Lung (tissue), 12 donors: ENCODE results near the gene RXRA. TPM values are rescaled to one million over a fixed set of nuclear protein-coding genes. Genes with fewer than 3 reads are reported as not detected.

Experiments used
- ATAC-seq: fragments of 200-7000 bp; cut with Tn5 transposase; one replicate; pipeline ENCODE4 v1.9.1; 2020; ENCODE audit warnings: moderate number of reproducible peaks; ENCODE audit not compliant: insufficient read depth, low FRiP score
- DNase-seq, 3 donors: peaks; one replicate each; pipeline ENCODE4 v3.0.0-alpha.2; 2013 to 2017
- H3K27ac ChIP-seq, 2 donors: one replicate each; pipeline ENCODE4 v1.5.1; 2013; ENCODE audit warnings: mild to moderate bottlenecking in 2 of 2, moderate library complexity in 2 of 2, control low read depth in 1 of 2, inconsistent platforms in 1 of 2, low read depth in 1 of 2, low read length in 1 of 2
- H3K27me3 ChIP-seq, 3 donors: one replicate each; pipeline ENCODE4 v1.5.1; 2013; ENCODE audit warnings: low read length in 2 of 3; ENCODE audit not compliant: control insufficient read depth in 3 of 3, insufficient read depth in 3 of 3
- H3K36me3 ChIP-seq, 4 donors: one replicate each; pipeline ENCODE4 v1.5.1; 2013; ENCODE audit warnings: low read length in 4 of 4, mild to moderate bottlenecking in 1 of 4, moderate library complexity in 1 of 4; ENCODE audit not compliant: control insufficient read depth in 4 of 4, insufficient read depth in 4 of 4
- H3K4me1 ChIP-seq, 5 donors: one replicate each; pipeline ENCODE4 v1.5.1; 2013; ENCODE audit warnings: low read length in 5 of 5, mild to moderate bottlenecking in 2 of 5, moderate library complexity in 1 of 5; ENCODE audit not compliant: control insufficient read depth in 5 of 5, insufficient read depth in 5 of 5
- H3K4me3 ChIP-seq: one replicate; pipeline ENCODE4 v1.5.1; 2013; ENCODE audit warnings: mild to moderate bottlenecking, control low read depth, moderate library complexity
- H3K9ac ChIP-seq, 2 donors: one replicate each; pipeline ENCODE4 v1.5.1; 2013; ENCODE audit warnings: low read length in 2 of 2, control low read depth in 1 of 2; ENCODE audit not compliant: insufficient read depth in 1 of 2
- H3K9me3 ChIP-seq, 4 donors: one replicate each; pipeline ENCODE4 v1.5.1; 2013; ENCODE audit warnings: low read length in 3 of 4, mild to moderate bottlenecking in 1 of 4, moderate library complexity in 1 of 4; ENCODE audit not compliant: control insufficient read depth in 4 of 4, insufficient read depth in 3 of 4
- WGBS, 2 donors: extraction: QIAGEN DNeasy Blood & Tissue Kit; methylation state at CpG; one replicate each; pipeline ENCODE4 v1.1.7; 2013; 5-methylcytosine and 5-hydroxymethylcytosine counted together
- polyA plus RNA-seq, 2 donors: library from polyadenylated mRNA; stranded (reverse); fragments of 200-250 nt; gene quantifications; one replicate each; pipeline ENCODE4 v1.2.1, GENCODE V29; 2013
- total RNA-seq, 2 donors: library from RNA; depleted of rRNA in 1 of 2; stranded (reverse); fragments of >200 nt in 1 of 2; gene quantifications; one replicate each; pipeline ENCODE4 v1.2.1, GENCODE V29; 2014 to 2021
- TF ChIP-seq, protein P1 (sequence below): IDR thresholded peaks from 2 replicates; pipeline ENCODE4 v1.5.1; 2012; ENCODE audit warnings: mild to moderate bottlenecking; ENCODE audit errors: control extremely low read depth, extremely low read depth
- donor health status: control.
- donor health status: control.
- donor health status: Bipolar disorder and iron deficiency.
- donor health status: healthy.
- donor health status: DM: yes; HTN: yes; CAD: no.

Gene RXRA
- total and polyA plus RNA-seq, 4 donors = 24.2 to 85.2 (median 52.2) TPM

- TF ChIP-seq, protein P1, sequence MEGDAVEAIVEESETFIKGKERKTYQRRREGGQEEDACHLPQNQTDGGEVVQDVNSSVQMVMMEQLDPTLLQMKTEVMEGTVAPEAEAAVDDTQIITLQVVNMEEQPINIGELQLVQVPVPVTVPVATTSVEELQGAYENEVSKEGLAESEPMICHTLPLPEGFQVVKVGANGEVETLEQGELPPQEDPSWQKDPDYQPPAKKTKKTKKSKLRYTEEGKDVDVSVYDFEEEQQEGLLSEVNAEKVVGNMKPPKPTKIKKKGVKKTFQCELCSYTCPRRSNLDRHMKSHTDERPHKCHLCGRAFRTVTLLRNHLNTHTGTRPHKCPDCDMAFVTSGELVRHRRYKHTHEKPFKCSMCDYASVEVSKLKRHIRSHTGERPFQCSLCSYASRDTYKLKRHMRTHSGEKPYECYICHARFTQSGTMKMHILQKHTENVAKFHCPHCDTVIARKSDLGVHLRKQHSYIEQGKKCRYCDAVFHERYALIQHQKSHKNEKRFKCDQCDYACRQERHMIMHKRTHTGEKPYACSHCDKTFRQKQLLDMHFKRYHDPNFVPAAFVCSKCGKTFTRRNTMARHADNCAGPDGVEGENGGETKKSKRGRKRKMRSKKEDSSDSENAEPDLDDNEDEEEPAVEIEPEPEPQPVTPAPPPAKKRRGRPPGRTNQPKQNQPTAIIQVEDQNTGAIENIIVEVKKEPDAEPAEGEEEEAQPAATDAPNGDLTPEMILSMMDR = no peak
- H3K4me1 ChIP-seq = peaks cover 11 to 62% (median 21%) of the 10 kb centered on the region in 5 donors
- H3K36me3 ChIP-seq = no peaks in the 10 kb centered on the region
- H3K9me3 ChIP-seq = no peaks in the 10 kb centered on the region
- WGBS, 2 donors = 91 to 92% methylated on average over 15 of the region's 15 CpGs
- DNase-seq (no peak), ATAC-seq (no peak)
- H3K9ac ChIP-seq = no peak overlapping the region
- peak overlapping the region in 1 of 2 donors; percentile 19 for H3K27ac ChIP-seq
- H3K27me3 ChIP-seq = no peaks in the 10 kb centered on the region
- no peak overlapping the region for H3K4me3 ChIP-seq
These were observed 43.9 kb downstream of the RXRA start for GRCh38 chr9:134370213-134370492.

GRCh38 chr9:134370638-134371037 lies 44.4 kb downstream of the RXRA start:
- TF ChIP-seq, protein P1 = no peak
- H3K4me1 ChIP-seq = peaks cover 9 to 65% (median 26%) of the 10 kb centered on the region in 5 donors
- no peak for DNase-seq
- no peaks in the 10 kb centered on the region for H3K36me3 ChIP-seq
- H3K27ac ChIP-seq = peak overlapping the region in 1 of 2 donors; percentile 84
- no peak overlapping the region for H3K9ac ChIP-seq
- H3K4me3 ChIP-seq = no peak overlapping the region
- 92 to 95% methylated on average over 16 of the region's 16 CpGs for WGBS, 2 donors
- H3K9me3 ChIP-seq = no peaks in the 10 kb centered on the region
- ATAC-seq = no peak
- no peaks in the 10 kb centered on the region for H3K27me3 ChIP-seq

DNA sequence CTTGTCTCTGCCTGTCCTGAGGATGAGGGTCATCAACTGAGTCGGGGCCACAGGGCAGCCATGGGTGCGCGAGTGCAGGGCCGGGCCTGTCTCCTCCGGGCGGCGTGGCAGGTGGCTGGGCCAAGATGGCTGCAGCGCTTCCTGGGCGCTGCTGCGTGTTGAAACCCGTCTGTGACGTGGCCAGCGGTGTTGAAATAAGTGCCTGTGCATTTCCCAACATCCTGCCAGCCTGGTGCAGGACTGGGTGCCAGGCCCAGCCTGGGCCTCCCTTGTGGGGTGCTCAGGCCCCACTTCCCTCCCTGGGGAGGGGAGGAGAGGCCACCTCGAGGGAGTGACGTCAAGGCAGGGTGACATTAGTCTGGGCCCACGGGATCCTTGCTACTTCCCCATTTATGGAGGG lies 45.5 kb downstream of the RXRA start:
- no peaks in the 10 kb centered on the region for H3K27me3 ChIP-seq
- H3K4me3 ChIP-seq = no peak overlapping the region
- H3K9ac ChIP-seq = no peak overlapping the region
- no peaks in the 10 kb centered on the region for H3K9me3 ChIP-seq
- 36 to 61% methylated on average over 15 to 16 of the region's 16 CpGs for WGBS, 2 donors
- peak; percentile 29 for ATAC-seq
- H3K36me3 ChIP-seq = no peaks in the 10 kb centered on the region
- peak overlapping the region in 1 of 2 donors; percentile 84 for H3K27ac ChIP-seq
- TF ChIP-seq, protein P1 = no peak
- peaks cover 10 to 64% (median 24%) of the 10 kb centered on the region in 5 donors for H3K4me1 ChIP-seq
- DNase-seq = peak in 1 of 3 donors; percentile 29

DNA sequence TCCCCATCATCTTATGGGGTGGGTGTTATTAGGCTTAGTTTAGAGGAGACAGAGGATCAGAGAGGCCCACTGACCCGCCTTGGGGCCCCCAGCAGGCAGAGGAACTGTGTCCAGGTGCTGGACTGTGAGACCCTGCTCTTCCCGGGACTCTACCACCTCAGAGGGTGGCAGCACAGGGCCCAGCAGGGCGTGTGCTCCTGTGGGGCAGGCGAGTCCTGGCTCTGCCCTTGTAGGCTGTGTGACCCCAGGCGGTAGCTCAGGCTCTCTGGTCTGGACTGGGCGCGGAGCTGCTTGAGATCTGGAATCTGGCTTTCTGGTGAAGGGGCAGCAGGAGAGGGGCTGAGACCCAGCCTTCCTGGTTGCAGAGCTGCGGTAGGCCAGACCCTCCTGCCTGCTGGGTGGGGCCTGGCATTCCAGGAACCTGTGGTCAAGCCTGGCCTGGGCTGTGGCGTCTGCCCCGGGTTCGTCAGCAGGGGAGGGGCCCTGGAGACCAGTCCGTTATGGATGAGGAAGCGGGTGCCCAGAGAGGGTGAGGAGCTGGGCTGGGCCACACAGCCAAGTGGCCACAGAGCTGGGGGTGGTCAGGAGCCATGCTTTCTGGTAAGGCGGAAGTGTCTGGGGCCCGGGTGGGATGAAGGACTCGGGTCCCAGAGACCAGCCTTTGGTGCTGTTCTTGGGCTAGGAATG lies 46.5 kb downstream of the RXRA start:
- Histone ChIP-seq H3K4me1 (peaks cover 14 to 66% (median 21%) of the 10 kb centered on the region in 5 donors), H3K27me3 (no peaks in the 10 kb centered on the region), H3K27ac (peak overlapping the region in 1 of 2 donors; percentile 84), H3K36me3 (no peaks in the 10 kb centered on the region), H3K9me3 (no peaks in the 10 kb centered on the region), H3K9ac (no peak overlapping the region), H3K4me3 (no peak overlapping the region)
- DNase-seq = no peak
- ATAC-seq = peak; percentile 49
- WGBS, 2 donors = 60 to 63% methylated on average over 16 of the region's 16 CpGs
- TF ChIP-seq, protein P1 = no peak
